A673 (cell line): Measurements from ENCODE around the gene MPPE1.

Experiments
- CTCF ChIP-seq: fragments of 300-800, 200-600 bp; sonication (generic); conservative IDR thresholded peaks from 2 replicates; pipeline ENCODE4 v1.5.1; 2017; ENCODE audit warnings: low read depth, mild to moderate bottlenecking, antibody characterized with exemption, low read length, moderate library complexity, mixed read lengths
- EZH2 ChIP-seq: fragments of 200-600 bp; sonication (generic); IDR thresholded peaks from 2 replicates; pipeline ENCODE4 v1.6.1; 2017; ENCODE audit warnings: borderline replicate concordance, low read depth, mild to moderate bottlenecking, mixed read lengths, antibody characterized with exemption, low read length; ENCODE audit not compliant: poor library complexity, severe bottlenecking

DNA sequence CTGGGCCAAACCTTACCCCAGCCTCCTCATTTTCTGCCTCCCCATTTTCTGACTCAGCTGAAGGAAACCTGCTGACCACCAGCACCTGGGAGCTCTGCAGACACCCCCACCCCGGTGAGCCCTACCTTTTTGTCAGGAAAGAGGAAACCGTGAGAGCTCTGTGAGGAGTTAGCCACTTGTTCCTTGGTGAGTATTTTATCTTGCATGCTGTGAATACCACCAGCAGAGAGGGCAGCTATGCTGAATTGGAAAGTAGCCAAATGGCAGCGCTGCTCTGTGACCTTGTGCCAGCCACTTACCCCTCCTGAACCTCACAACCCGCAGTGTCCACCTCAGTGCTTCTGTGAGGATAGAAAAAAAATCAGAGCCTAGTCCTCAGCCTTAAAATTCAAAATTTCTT, 2.5 kb downstream of the MPPE1 start:
- TF ChIP-seq CTCF = no peak
- no peak for TF ChIP-seq EZH2
